GM23338 (cell line): Measurements from ENCODE around the gene GPR151. TPM values are rescaled to one million over a fixed set of nuclear protein-coding genes. Genes with fewer than 3 reads are reported as not detected.

Experiments
- ATAC-seq: fragments of 200-7000 bp; cut with Tn5 transposase; 3 replicates; pipeline ENCODE4 v1.9.1; 2020
- DNase-seq: peaks from one replicate; pipeline ENCODE4 v3.0.0-alpha.2; 2015; ENCODE audit warnings: low spot score
- H2AFZ ChIP-seq: fragments of 200-600 bp; sonication (generic); 2 replicates; pipeline ENCODE4 v1.8.0; 2016; ENCODE audit warnings: antibody characterized with exemption, mild to moderate bottlenecking, moderate library complexity
- H3F3A ChIP-seq: fragments of 200-600 bp; sonication (generic); replicated peaks from 2 replicates; pipeline ENCODE4 v1.8.0; 2017; ENCODE audit warnings: antibody characterized with exemption, mixed run types, low read depth
- H3K27ac ChIP-seq: fragments of 200-600 bp; sonication (generic); 2 replicates; pipeline ENCODE4 v1.6.1; 2016; ENCODE audit warnings: low read depth
- H3K27me3 ChIP-seq: fragments of 200-600 bp; sonication (generic); 2 replicates; pipeline ENCODE4 v1.8.0; 2016; ENCODE audit warnings: mild to moderate bottlenecking, mixed run types, moderate library complexity; ENCODE audit not compliant: insufficient read depth
- H3K36me3 ChIP-seq: fragments of 200-600 bp; sonication (generic); 2 replicates; pipeline ENCODE4 v1.8.0; 2016; ENCODE audit warnings: mild to moderate bottlenecking; ENCODE audit not compliant: insufficient read depth
- H3K4me1 ChIP-seq: fragments of 200-600 bp; sonication (generic); 2 replicates; pipeline ENCODE4 v1.8.0; 2016; ENCODE audit warnings: mild to moderate bottlenecking, moderate library complexity; ENCODE audit not compliant: insufficient read depth
- H3K4me2 ChIP-seq: fragments of 200-600 bp; sonication (generic); 2 replicates; pipeline ENCODE4 v1.7.1; 2017; ENCODE audit warnings: mixed run types
- H3K4me3 ChIP-seq: fragments of 200-600 bp; sonication (generic); 2 replicates; pipeline ENCODE4 v1.6.1; 2016; ENCODE audit warnings: mixed run types
- H3K79me2 ChIP-seq: fragments of 200-600 bp; sonication (generic); replicated peaks from 2 replicates; pipeline ENCODE4 v1.8.0; 2017; ENCODE audit warnings: mild to moderate bottlenecking; ENCODE audit not compliant: insufficient read depth
- H3K9me2 ChIP-seq: fragments of 200-600 bp; sonication (generic); 2 replicates; pipeline ENCODE4 v1.8.0; 2017; ENCODE audit not compliant: insufficient read depth
- H4K20me1 ChIP-seq: fragments of 200-600 bp; sonication (generic); replicated peaks from 2 replicates; pipeline ENCODE4 v1.8.0; 2017; ENCODE audit warnings: mild to moderate bottlenecking; ENCODE audit not compliant: insufficient read depth
- H3K27ac Mint-ChIP-seq: 2 replicates; pipeline ENCODE4 v1.8.0; 2020; ENCODE audit warnings: inconsistent platforms, mild to moderate bottlenecking, moderate library complexity, mixed read lengths
- H3K27me3 Mint-ChIP-seq: 3 replicates; pipeline ENCODE4 v1.8.0; 2022; ENCODE audit warnings: low read depth, mild to moderate bottlenecking, moderate library complexity, mixed read lengths, inconsistent platforms; ENCODE audit not compliant: insufficient read depth, poor library complexity
- H3K36me3 Mint-ChIP-seq: 3 replicates; pipeline ENCODE4 v1.8.0; 2021; ENCODE audit warnings: low read depth, mild to moderate bottlenecking, inconsistent platforms, moderate library complexity, mixed read lengths
- H3K4me1 Mint-ChIP-seq: 3 replicates; pipeline ENCODE4 v1.8.0; 2020; ENCODE audit warnings: mild to moderate bottlenecking, inconsistent platforms, mixed read lengths
- H3K4me3 Mint-ChIP-seq: 3 replicates; pipeline ENCODE4 v1.8.0; 2021; ENCODE audit warnings: moderate library complexity, mild to moderate bottlenecking, inconsistent platforms, mixed read lengths
- H3K9me3 Mint-ChIP-seq: 3 replicates; pipeline ENCODE4 v1.8.0; 2020; ENCODE audit warnings: moderate library complexity, mild to moderate bottlenecking, inconsistent platforms, mixed read lengths
- EZH2phosphoT487 ChIP-seq: fragments of 200-600 bp; sonication (generic); IDR thresholded peaks from one replicate; pipeline ENCODE4 v1.8.1; 2018; ENCODE audit warnings: antibody characterized with exemption; ENCODE audit not compliant: unreplicated experiment
- polyA plus RNA-seq: library from polyadenylated mRNA; unstranded; fragments of >200 nt; fragmentation: Nextera tagmentation; extraction: Ambion mirVana; gene quantifications from 2 replicates; pipeline ENCODE4 v1.2.1, GENCODE V29; 2016
- total RNA-seq: library from RNA; depleted of rRNA; stranded (reverse); fragments of >200 nt; shearing (Covaris generic); gene quantifications from 2 replicates; pipeline ENCODE4 v1.2.3, GENCODE V29; 2014
- TF ChIP-seq, protein P1 (sequence below): fragments of 250-450 bp; sonication (Bioruptor Pico); IDR thresholded peaks from 2 replicates; pipeline ENCODE4 v1.5.0; 2020; ENCODE audit warnings: mild to moderate bottlenecking, moderate library complexity
- TF ChIP-seq, protein P2 (sequence below): IDR thresholded peaks from one replicate; pipeline ENCODE4 v1.6.1; 2018; ENCODE audit warnings: antibody characterized with exemption; ENCODE audit not compliant: unreplicated experiment

Gene GPR151
- total and polyA plus RNA-seq, 2 experiments from 2014 or later: not detected

DNA sequence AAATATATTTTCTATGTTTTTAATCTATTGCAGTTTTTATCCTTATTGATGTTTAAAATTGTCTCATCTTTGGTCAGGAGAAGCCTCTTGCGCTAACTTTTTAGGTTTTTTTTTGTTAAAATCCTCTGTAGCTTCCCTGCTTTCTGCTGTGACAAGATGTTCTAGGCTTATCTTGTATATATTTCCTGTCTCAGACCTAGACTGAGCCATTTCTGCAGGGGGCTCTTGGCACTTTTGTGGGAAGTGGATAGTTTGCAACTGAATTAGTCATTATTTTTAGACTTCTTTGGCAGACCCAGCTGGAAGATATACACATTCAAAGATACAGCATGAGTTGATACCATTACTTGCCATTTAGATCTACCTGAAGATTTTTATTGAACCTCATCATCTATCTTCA is 40.1 kb downstream of the GPR151 start:
- TF ChIP-seq, protein P1, sequence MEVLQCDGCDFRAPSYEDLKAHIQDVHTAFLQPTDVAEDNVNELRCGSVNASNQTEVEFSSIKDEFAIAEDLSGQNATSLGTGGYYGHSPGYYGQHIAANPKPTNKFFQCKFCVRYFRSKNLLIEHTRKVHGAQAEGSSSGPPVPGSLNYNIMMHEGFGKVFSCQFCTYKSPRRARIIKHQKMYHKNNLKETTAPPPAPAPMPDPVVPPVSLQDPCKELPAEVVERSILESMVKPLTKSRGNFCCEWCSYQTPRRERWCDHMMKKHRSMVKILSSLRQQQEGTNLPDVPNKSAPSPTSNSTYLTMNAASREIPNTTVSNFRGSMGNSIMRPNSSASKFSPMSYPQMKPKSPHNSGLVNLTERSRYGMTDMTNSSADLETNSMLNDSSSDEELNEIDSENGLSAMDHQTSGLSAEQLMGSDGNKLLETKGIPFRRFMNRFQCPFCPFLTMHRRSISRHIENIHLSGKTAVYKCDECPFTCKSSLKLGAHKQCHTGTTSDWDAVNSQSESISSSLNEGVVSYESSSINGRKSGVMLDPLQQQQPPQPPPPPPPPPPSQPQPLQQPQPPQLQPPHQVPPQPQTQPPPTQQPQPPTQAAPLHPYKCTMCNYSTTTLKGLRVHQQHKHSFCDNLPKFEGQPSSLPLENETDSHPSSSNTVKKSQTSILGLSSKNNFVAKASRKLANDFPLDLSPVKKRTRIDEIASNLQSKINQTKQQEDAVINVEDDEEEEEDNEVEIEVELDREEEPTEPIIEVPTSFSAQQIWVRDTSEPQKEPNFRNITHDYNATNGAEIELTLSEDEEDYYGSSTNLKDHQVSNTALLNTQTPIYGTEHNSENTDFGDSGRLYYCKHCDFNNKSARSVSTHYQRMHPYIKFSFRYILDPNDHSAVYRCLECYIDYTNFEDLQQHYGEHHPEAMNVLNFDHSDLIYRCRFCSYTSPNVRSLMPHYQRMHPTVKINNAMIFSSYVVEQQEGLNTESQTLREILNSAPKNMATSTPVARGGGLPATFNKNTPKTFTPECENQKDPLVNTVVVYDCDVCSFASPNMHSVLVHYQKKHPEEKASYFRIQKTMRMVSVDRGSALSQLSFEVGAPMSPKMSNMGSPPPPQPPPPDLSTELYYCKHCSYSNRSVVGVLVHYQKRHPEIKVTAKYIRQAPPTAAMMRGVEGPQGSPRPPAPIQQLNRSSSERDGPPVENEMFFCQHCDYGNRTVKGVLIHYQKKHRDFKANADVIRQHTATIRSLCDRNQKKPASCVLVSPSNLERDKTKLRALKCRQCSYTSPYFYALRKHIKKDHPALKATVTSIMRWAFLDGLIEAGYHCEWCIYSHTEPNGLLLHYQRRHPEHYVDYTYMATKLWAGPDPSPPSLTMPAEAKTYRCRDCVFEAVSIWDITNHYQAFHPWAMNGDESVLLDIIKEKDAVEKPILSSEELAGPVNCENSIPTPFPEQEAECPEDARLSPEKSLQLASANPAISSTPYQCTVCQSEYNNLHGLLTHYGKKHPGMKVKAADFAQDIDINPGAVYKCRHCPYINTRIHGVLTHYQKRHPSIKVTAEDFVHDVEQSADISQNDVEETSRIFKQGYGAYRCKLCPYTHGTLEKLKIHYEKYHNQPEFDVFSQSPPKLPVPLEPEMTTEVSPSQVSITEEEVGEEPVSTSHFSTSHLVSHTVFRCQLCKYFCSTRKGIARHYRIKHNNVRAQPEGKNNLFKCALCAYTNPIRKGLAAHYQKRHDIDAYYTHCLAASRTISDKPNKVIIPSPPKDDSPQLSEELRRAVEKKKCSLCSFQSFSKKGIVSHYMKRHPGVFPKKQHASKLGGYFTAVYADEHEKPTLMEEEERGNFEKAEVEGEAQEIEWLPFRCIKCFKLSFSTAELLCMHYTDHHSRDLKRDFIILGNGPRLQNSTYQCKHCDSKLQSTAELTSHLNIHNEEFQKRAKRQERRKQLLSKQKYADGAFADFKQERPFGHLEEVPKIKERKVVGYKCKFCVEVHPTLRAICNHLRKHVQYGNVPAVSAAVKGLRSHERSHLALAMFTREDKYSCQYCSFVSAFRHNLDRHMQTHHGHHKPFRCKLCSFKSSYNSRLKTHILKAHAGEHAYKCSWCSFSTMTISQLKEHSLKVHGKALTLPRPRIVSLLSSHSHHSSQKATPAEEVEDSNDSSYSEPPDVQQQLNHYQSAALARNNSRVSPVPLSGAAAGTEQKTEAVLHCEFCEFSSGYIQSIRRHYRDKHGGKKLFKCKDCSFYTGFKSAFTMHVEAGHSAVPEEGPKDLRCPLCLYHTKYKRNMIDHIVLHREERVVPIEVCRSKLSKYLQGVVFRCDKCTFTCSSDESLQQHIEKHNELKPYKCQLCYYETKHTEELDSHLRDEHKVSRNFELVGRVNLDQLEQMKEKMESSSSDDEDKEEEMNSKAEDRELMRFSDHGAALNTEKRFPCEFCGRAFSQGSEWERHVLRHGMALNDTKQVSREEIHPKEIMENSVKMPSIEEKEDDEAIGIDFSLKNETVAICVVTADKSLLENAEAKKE (CRISPR knock-in tag): no peak
- no peak overlapping the region for H3K4me3 ChIP-seq
- no peak for ATAC-seq
- Mint-ChIP-seq H3K36me3 (peaks cover 51% of the 10 kb centered on the region), H3K9me3 (no peaks in the 10 kb centered on the region), H3K27me3 (no peaks in the 10 kb centered on the region), H3K4me1 (no peaks in the 10 kb centered on the region), H3K27ac (no peak overlapping the region), H3K4me3 (no peak overlapping the region)
- no peaks in the 10 kb centered on the region for H3K27me3 ChIP-seq
- H3K4me2 ChIP-seq: no peak overlapping the region
- H3K79me2 ChIP-seq: peaks cover 16% of the 10 kb centered on the region
- no peak overlapping the region for H3K27ac ChIP-seq
- H3K36me3 ChIP-seq: peaks cover 28% of the 10 kb centered on the region
- no peaks in the 10 kb centered on the region for H3F3A ChIP-seq
- H3K4me1 ChIP-seq: no peaks in the 10 kb centered on the region
- DNase-seq: no peak
- peaks cover 12% of the 10 kb centered on the region; the same call in 1 of the 2 replicates for H4K20me1 ChIP-seq
- H2AFZ ChIP-seq: no peak overlapping the region
- no peaks in the 10 kb centered on the region for H3K9me2 ChIP-seq

DNA sequence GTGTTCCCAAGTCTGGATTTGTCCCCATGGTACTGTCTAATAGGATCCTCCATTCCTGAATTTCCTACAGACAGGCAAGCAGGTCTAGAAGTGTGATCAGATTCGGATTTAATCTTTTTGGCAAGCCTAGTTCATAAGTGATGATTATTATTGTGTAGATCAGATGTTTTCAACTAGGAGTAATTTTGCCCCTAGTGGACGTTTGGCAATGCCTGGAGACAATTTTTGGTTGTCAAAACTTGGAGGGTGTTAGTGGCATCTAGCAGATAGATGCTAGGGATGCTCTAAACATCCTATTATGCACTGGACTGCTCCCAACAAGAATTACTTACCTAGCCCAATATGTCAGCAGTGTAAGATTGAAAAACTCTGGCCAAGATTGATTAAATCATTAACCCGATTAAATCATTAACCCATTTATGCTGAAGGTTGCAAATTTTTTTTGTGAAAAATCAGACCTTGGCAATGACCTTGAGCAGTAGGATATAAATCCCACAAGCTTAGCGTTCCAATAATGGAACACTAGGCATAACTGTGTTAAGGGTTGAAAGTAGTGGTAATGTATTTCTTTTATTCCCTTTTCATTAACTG is 40.7 kb downstream of the GPR151 start:
- no peak overlapping the region for H3K4me3 Mint-ChIP-seq
- Histone ChIP-seq H3K27ac (no peak overlapping the region), H3F3A (no peaks in the 10 kb centered on the region), H3K27me3 (no peaks in the 10 kb centered on the region), H3K36me3 (peaks cover 34% of the 10 kb centered on the region), H4K20me1 (peaks cover 12% of the 10 kb centered on the region; the same call in 1 of the 2 replicates), H3K4me3 (no peak overlapping the region), H3K4me1 (no peaks in the 10 kb centered on the region), H3K9me2 (no peaks in the 10 kb centered on the region), H3K79me2 (peaks cover 16% of the 10 kb centered on the region), H3K4me2 (no peak overlapping the region), H2AFZ (no peak overlapping the region)
- H3K27ac Mint-ChIP-seq: no peak overlapping the region
- peaks cover 54% of the 10 kb centered on the region for H3K36me3 Mint-ChIP-seq
- no peak for ATAC-seq
- H3K9me3 Mint-ChIP-seq: no peaks in the 10 kb centered on the region
- no peaks in the 10 kb centered on the region for H3K27me3 Mint-ChIP-seq
- peak; percentile 11 for DNase-seq
- no peaks in the 10 kb centered on the region for H3K4me1 Mint-ChIP-seq
- TF ChIP-seq EZH2phosphoT487: no peak
- TF ChIP-seq, protein P2, sequence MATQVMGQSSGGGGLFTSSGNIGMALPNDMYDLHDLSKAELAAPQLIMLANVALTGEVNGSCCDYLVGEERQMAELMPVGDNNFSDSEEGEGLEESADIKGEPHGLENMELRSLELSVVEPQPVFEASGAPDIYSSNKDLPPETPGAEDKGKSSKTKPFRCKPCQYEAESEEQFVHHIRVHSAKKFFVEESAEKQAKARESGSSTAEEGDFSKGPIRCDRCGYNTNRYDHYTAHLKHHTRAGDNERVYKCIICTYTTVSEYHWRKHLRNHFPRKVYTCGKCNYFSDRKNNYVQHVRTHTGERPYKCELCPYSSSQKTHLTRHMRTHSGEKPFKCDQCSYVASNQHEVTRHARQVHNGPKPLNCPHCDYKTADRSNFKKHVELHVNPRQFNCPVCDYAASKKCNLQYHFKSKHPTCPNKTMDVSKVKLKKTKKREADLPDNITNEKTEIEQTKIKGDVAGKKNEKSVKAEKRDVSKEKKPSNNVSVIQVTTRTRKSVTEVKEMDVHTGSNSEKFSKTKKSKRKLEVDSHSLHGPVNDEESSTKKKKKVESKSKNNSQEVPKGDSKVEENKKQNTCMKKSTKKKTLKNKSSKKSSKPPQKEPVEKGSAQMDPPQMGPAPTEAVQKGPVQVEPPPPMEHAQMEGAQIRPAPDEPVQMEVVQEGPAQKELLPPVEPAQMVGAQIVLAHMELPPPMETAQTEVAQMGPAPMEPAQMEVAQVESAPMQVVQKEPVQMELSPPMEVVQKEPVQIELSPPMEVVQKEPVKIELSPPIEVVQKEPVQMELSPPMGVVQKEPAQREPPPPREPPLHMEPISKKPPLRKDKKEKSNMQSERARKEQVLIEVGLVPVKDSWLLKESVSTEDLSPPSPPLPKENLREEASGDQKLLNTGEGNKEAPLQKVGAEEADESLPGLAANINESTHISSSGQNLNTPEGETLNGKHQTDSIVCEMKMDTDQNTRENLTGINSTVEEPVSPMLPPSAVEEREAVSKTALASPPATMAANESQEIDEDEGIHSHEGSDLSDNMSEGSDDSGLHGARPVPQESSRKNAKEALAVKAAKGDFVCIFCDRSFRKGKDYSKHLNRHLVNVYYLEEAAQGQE: no peak
